GM18505 (cell line): ENCODE measurements around the gene MAPK10.
"Not testable (repeated sequence)": the region's sequence is repeated elsewhere in the genome, so short reads cannot be mapped to it uniquely, and the experiment has no call there.

Source experiments
- ATAC-seq: cut with Tn5 transposase; IDR thresholded peaks from one replicate; pipeline ENCODE4 v1.9.1; 2021; ENCODE audit not compliant: unreplicated experiment
- POLR2A ChIP-seq: IDR thresholded peaks from 4 replicates; pipeline ENCODE4 v1.6.1; 2011; ENCODE audit warnings: borderline replicate concordance; ENCODE audit not compliant: insufficient read depth, insufficient read length; ENCODE audit errors: extremely low read depth

Gene MAPK10

DNA sequence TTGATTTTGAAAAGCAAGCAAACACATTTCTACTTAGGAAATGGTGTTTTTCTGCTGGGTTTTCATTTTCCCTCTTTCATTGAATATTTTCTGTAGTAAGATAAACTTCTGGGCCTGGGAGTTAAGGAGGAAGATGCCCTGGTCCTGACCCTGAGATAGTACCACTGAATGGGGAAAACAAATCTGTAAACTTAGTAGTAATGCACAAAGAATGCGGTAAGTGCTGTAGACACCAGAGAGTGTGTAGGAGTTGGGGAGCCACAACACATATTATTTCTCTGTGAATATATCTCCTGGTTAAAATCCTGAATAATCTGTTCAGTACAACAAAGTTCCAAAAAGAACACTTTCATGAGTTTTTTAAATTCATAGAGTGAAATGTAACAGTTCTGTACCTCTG is 178.3 kb downstream of the MAPK10 start:
- no peak for ATAC-seq
- TF ChIP-seq POLR2A, result no peak

DNA sequence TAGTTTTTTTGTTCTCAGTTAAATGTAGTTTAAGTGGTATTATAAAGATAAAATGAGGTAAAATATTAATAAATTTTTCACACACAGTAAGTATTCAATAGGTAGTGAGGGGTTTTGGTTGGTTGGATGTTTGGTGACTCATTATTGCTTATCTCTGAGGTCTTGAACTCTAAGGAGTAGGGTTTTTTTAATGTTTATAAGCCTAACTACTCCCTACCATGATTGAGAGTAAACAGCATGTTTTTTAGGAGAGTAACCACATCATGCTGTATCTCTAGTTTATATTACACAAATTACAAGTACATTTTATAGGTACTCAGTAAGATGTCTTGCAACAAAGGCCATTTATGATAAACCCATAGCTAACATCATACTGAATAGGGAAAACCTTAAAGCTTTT is 181.6 kb downstream of the MAPK10 start:
- no peak for ATAC-seq
- TF ChIP-seq POLR2A, result no peak

DNA sequence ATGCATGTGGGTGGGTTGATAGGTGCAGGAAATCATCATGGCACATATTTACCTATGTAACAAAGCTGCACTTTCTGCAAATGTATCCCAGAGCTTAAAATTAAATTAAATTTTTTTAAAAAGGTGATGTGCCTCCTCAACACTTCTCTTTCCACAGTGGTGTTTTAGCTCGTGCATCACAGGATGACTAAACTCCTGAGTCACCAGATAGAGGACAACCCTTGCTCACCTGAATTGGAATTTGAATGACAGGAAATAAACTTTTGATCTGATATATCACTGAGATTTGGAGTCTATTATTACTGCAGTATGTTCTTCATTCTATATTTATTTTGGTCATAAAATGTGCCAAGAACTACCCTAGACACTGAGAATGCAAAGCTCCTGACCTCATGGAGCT is 185.3 kb downstream of the MAPK10 start:
- no peak for TF ChIP-seq POLR2A
- ATAC-seq, result no peak

DNA sequence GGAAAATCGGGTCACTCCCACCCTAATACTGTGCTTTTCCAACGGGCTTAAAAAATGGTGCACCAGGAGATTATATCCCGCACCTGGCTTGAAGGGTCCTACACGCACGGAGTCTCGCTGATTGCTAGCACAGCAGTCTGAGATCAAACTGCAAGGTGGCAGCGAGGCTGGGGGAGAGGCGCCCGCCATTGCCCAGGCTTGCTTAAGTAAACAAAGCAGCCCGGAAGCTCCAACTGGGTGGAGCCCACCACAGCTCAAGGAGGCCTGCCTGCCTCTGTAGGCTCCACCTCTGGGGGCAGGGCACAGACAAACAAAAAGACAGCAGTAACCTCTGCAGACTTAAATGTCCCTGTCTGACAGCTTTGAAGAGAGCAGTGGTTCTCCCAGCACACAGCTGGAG is 191.5 kb downstream of the MAPK10 start:
- ATAC-seq, result not testable (repeated sequence)

DNA sequence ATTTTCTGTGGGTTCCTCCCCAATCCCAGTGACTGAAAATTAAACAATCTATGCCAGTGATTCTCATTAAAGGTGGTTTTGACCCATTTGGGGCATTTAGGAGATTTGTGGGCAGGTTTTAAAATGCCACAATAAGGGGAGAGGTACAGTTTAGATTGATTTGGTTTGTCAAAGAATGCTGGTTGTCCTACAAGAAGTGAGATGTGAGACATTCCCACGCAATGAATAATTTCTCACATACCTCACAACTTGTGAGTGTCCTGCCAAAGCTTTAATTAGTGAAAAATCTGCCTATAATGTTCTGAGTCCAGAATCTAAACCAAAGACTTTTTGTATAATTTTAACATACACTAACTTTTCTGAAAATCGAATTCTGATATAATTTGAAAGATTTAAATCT is 199.4 kb downstream of the MAPK10 start:
- TF ChIP-seq POLR2A, result no peak
- ATAC-seq, result no peak

DNA sequence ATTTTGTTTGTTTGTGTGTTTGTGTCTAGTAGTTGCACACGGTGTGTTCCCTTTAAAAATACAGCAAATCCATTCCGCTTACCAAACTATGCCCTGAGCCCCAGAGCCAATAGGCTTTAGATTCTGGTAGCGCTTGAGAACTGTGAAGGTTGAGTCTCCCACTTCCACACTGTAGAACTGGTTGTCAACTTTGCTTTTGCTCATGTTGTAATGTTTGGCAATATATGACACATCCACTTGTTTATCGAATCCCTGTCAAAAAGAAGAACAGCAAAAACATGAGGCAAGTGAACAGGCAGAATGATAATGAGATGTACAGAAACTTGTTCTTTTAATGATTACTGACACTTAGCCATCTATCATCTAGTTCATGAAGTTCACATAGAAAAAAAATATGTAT is 200.6 kb downstream of the MAPK10 start:
- no peak for ATAC-seq
- no peak for TF ChIP-seq POLR2A

DNA sequence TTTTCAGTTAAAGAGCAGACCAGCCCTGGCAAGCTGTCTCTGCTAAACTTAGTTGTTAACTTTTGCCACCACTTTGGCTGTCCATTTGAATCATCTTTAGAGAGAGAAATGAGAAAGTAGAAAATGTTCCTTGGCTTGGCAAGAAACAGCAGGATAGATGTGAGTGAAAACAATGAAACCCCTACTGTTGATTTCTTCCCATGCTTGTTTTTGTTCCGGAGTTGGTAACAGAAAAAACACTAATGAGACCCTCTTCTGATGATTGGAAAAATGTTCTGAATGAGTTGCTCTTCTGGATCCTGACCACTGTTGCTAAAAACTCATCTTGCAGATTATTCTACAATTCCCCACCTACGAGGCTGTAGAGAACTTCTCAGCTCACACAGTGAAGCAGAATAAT is 203.3 kb downstream of the MAPK10 start:
- no peak for TF ChIP-seq POLR2A
- ATAC-seq, result no peak

DNA sequence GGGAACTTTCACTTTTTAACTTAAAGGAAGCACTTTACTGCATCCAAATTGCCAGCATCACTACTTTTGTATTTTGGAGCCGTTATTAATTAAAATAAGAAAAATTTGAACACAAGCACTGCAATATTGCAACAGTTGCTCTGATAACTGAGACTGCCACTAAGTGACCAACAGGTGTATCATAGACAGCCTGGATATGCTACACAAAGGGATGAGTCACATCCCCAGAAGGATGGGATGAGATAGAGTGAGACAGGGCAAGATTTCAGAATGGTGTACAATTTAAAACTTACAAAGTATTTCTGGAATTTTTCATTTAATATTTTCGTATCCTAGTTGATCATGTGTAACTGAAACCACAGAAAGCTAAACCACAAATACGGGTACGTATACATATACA is 204.1 kb downstream of the MAPK10 start:
- no peak for TF ChIP-seq POLR2A
- no peak for ATAC-seq

DNA sequence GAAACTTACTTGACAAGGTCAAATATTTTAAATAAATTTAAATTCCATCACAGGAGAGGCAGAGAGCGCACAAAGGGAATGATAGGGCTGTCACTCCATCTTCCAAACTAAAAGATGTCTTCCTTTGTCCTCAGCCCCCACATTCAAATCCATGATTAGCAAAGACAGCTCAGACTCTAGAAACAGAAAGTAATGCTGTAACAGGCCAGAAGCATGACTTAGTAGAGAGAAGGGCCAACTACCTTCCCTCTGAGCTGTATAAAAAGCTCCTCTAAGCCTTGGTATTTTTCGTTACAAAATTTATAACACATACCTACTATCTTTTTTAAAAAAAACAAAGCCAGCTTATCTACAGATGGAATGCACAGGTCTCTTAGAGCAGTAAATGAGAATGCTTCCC is 207.4 kb downstream of the MAPK10 start:
- no peak for ATAC-seq
- no peak for TF ChIP-seq POLR2A

DNA sequence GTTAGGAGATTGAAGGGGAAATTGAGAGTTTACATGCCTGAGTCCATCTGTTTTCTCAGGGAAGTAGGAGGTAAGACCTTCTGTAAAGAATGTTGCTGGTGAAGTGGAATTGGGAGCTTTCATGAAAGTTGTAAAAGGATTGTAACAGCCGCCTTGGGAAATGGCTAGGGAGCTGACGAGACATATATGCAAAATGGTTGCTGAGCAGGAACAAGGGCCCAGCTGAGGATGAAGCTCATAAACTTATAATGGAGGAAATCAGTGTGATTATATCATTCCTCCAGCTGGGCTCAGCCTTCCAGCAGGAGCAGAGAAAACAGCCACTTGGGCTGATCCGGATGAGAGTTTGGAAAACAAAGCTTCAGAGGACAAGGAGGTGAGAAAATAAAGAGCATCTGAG is 208.7 kb downstream of the MAPK10 start:
- TF ChIP-seq POLR2A, result no peak
- no peak for ATAC-seq

DNA sequence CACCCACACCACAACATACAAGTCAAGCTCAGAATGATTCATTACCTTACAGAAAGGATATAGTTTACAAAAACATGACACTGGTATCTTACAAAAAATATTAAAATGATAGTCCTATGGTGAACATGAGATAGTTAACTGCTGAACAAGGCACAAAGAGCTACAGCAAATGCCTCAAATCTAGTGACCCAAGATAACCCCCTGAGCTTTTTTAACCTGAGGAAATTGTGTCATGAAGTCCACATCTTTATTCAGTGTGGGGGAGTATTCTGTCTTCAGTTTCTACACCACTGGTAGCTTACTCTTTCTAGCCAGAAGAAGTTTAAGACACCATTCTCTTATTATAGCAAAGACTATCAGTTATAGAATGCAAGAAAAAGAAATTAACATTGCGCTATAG is 218.7 kb downstream of the MAPK10 start:
- no peak for TF ChIP-seq POLR2A
- no peak for ATAC-seq

DNA sequence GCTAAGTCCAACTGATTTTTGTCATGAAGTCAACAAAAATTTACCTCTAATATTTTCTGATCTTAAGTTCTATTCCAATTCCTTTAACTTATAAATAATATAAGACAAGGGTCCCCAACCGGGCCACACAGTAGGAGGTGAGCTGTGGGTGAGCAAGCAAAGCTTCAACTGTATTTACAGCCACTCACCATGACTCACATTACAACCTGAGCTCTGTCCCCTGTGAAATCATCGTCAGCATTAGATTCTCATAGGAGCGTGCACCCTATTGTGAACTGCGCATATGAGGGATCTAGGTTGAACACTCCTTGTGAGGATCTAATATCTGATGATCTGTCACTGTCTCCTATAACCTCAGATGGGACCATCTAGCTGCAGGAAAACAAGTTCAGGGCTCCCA is 227.4 kb downstream of the MAPK10 start:
- no peak for TF ChIP-seq POLR2A
- no peak for ATAC-seq

DNA sequence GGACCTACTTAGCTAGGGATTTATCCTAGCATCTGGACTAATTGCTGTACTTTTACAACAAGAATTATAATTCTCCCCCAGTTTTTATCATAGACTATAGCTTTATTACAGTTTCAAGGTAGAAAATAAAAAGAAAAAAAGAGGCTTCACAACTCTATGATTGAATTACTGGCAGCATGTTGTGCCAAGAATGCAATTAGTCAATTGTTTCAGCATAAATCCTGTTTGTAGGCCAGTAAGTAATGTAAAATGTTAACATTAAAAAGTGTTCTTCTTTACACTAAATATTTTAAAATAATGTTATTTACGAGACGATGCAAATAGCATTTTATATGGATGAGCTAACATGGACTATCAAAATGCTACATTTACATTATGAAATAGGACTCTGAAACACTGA is 228.4 kb downstream of the MAPK10 start:
- TF ChIP-seq POLR2A, result no peak
- no peak for ATAC-seq

DNA sequence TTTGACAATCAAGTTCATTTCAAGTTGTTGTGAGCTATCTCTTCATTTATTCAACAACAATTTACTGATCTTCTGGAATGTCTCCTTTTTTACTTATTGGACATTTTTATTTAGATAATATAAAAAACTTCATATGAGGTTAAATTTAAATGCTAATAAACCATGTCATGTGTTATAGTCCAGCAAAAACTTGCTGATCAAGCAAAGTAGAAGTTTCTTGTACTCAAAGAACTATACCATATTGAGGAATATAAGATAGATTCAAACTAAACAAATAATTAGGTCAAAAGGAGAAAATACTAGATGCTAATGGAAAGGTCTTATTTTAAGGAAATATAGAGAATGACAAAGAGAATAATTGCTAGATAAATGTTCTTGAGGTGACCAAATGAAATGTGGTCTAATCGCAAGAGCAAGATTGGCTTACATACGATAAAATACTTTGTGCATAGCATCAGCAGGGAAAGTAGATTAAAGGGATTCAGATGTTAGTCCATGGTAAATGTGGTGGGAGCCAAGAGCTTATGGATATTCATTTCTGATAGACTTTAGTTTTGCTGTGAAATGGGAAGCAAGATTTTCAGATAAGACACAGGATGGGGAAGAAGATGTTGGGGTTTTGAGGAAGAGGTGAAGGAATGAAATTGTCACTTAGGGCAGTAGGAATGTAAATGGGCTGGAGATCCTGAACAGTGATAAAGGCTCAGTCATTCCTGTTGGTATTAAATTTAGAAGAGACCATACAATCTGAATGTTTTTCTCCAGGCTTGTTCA is 229.5 kb downstream of the MAPK10 start:
- no peak for ATAC-seq
- no peak for TF ChIP-seq POLR2A

DNA sequence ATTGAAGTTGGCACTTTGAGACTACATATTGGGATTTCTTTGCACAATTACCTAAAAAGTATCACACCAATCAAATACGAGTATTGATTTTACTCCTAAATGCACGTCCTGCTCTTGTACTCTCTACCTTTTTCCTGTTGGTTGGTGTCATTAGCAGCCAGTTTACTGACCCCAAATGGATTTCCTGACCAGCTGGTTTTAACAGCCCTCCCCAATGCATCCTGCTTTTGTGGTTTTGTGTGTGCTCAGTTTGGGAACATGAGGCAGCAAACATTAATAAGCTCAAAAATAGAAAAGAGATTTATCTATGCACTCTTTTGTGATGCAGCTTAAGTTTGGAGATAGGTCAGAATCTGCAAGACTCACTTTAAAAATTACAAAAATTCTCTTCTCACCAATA is 230.3 kb downstream of the MAPK10 start:
- no peak for ATAC-seq
- TF ChIP-seq POLR2A, result no peak
